CD4-positive, alpha-beta T cell treated with Interleukin-21 for 1 hour (primary cell): ENCODE results near the gene RND1.
A peak's percentile ranks its signal among the peaks of the same experiment; 100 is the strongest.
"Not testable (repeated sequence)": the region's sequence is repeated elsewhere in the genome, so short reads cannot be mapped to it uniquely, and the experiment has no call there.

Experiments
- DNase-seq: peaks from one replicate; pipeline ENCODE4 v3.0.0-alpha.2; 2020

RND1 gene

GRCh38 chr12:48866052-48866711, 512 bp upstream of the RND1 start:
- DNase-seq = no peak

DNA sequence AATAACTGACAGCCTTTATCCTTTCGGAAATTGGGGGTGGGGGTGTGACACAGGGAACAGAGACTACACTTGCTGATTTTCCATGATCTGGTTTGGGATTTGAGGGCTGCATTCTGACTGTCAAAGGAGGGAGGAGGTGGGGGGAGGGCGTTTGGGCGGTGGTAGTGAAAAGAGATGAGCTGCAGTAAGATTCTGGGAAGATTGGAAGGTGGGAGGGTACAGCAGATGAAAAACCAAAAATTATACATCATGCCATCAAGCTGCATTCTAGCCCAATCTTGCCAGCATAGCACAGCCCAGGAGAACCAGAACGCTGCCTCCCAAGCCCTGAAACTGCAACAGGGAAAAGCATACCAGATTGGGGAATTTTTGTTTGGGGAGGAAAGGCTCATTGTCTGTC, 2.4 kb downstream of the RND1 start:
- no peak for DNase-seq

DNA sequence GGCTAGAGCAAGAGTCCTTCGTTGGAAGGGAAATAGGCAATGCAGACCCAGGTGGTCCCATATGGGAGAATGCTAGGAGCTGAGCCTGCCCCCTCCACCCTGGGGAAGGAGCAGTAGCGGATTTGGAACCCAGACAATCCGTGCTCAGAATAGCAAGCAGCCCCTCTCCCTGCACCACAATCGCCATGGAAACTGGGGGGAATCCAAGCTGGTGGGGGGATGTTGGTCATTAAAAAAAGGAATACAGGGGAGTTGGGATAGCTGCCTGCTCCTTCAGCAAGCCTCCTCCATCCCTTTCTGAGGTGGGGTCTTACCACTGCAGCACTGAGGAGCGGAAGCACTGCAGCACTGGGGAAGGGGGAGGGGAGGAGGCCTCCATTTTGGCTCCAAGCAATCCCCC, 2.9 kb downstream of the RND1 start:
- no peak for DNase-seq

GRCh38 chr12:48861111-48861510, 4.6 kb downstream of the RND1 start:
- DNase-seq = no peak

DNA sequence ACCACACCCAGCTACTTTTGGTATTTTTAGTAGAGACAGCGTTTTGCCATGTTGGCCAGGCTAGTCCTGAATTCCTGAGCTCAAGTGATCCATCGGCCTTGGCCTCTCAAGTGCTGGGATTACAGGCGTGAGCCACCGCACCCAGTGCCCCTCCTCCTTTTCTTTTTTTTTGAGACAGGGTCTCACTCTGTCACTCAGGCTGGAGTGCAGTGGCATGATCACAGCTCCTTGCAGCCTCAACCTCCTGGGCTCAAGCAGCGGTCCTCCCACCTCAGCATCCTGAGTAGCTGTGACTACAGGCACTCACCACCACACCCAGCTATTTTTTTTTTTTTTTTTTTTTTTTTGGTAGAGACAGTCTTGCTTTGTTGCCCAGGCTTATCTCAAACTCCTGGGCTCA, 5.4 kb downstream of the RND1 start:
- DNase-seq = not testable (repeated sequence)

DNA sequence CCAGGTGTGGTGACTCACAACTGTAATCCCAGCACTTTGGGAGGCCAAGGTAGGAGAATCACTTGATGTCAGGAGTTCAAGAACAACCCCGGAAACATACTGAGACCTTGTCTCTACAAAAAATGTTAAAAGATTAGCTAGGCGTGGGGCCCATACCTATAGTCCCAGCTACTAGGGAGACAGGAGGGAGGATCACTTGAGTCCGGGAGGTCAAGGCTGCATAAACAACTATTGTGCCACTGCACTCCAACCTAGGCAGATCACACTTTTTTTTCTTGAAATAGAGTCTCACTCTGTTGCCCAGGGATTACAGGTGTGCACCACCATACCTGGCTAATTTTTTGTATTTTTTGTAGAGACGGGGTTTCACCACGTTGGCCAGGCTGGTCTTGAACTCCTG, 6.1 kb downstream of the RND1 start:
- no peak for DNase-seq

DNA sequence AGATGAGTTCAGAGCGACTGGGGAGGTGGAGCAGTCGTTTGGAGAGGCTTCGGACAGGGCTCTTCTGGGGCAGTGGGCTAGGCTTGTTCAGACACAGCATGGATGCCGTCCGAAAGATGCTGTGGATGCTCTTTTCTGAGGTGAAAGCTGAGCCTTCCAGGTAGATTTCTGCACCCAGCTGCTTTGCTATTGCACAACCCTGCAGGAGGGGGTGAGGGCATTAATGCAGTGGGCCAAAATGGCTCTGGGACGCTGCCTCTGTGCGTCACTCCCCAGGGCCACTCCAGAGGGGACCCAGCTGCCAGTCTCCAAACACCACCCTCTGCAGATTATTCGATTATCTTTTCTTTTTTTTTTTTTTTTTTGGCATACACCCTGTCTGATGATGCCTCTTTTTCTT, 7.6 kb downstream of the RND1 start:
- DNase-seq = no peak

GRCh38 chr12:48857278-48857994, 8.2 kb downstream of the RND1 start:
- DNase-seq = no peak

GRCh38 chr12:48856379-48856778, 9.3 kb downstream of the RND1 start:
- DNase-seq = no peak

DNA sequence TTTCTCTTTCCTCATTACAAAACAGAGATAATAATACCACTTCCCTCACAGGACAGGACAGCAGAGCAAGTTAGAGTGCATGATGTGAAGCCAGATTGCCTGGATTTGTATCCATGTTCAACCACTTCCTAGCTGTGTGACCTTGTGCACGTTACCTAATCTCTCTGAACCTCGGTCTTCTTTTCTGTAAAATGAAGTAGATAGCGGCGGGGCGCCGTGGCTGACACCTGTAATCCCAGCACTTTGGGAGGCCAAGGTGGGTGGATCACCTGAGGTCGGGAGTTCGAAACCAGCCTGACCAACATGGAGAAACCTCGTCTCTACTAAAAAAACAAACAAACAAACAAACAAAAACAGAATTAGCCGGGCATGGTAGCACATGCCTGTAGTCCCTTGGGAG, 10.7 kb downstream of the RND1 start:
- DNase-seq = not testable (repeated sequence)

GRCh38 chr12:48854488-48854887, 11.2 kb downstream of the RND1 start:
- no peak for DNase-seq

DNA sequence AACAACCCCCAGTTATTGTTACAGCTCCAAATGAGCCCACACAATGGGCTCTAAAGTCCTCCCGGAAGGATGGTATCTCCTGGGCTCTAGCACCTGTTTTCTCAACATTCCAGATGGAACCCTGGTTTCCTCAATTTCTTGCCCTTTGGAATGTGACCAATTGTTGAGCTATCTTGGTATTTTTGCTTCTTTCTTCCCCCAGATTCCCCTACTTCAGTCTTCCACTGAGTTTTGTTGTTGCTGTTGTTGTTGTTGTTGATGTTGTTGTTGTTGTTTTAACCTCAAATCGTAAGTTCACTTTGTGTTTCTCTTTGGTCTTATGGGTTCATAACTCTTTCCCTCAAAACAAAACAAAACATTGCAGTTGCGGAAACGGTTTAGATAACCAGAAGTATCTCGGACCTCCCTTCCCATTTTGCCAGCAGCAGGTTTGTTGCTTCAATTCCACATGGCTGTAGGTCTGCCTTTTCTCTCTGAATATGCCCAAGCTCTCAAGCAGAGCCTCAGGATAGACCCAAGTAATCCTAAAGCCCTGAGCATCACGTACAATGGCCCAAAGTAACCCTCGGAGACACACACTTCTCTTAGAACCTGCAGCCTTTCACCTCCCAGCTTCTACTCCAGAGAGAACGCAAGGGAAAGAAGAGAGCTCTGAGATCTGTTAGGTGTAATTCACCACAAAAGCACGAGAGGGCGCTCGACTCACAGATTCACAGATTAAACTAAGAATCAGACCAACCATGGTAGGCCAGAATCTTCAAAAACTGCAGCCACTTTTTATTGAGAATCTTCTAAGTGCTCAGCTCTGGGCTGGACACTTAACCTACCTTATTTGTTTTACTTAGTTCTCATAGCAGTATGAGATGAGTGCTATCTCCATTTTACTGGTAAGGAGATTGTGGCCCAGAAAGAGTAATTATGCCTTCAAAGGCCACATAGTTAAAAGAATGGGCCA, 12.7 kb downstream of the RND1 start:
- DNase-seq = peak; percentile 92

- peak; percentile 96 for DNase-seq
Measured at GRCh38 chr12:48851883-48852733, 13.6 kb downstream of the RND1 start, which contains the start of gene DDX23. Gene DDX23 (minus strand): TSS chr12:48852163. CDS start chr12:48845782, 6,381 bp downstream.

DNA sequence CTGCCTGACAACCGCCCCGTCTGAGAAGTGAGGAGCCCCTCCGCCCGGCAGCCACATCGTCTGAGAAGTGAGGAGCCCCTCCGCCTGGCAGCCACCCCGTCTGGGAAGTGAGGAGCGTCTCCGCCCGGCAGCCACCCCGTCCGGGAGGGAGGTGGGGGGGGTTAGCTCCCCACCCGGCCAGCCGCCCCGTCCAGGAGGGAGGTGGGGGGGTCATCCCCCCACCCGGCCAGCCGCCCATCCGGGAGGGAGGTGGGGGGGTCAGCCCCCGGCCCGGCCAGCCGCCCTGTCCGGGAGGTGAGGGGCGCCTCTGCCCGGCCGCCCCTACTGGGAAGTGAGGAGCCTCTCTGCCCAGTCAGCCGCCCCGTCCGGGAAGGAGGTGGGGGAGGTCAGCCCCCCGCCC, 23.6 kb downstream of the RND1 start:
- not testable (repeated sequence) for DNase-seq

DNA sequence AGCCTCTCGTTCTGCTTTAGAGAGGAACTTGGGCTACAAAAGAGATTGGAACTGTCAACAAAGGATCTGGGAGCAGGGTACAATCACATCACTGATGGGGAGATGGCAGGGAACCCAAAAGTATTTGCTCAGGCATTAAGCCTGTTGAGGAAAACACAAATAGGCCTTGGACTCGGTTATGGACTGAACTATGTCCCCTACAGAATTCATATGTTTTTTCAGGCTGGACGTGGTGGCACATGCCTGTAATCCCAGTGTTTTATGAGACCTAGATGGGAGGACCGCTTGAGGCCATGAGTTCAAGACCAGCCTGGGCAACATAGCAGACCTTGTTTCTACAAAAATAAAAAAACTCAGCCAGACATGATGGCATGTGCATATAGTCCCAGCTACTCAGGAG, 27.6 kb downstream of the RND1 start:
- no peak for DNase-seq

GRCh38 chr12:48832321-48833060, 33.2 kb downstream of the RND1 start:
- DNase-seq = no peak

GRCh38 chr12:48831257-48831656, 34.4 kb downstream of the RND1 start:
- DNase-seq = no peak

DNA sequence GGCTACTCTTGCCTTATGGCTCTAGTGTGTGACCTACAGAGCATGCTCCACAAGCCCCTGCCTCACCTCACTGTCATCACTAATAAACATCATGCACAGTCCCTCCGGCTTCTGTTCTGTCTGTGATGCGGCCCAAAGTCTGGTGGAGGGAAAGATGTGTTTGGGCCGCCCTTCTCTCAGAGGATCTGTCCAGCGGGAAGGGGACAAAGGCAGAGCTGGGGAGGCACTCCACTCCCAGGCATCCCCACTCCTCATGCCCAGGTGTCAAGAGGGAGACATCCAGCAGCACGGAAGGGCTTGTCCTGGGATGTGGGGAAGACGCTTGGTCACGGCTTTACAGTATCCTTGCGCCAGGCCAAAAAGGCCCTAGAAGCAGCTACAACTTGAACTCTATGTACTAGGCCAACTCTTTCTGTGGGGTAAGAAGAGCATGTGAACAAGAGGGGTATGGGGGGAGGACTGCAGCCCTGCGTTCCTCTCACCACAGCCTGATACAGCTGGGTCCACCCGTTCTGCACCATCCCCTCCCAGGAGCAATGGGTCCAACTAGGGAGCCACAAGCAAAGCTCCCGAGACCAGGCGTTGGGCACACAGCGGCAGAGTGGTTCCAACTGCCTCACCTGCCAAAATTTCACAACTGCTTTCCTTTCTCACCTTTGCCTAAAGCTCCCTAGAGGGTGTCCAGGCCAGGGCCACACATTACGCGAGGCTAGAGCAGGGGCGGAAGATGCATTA, 36.7 kb downstream of the RND1 start:
- DNase-seq = no peak

DNA sequence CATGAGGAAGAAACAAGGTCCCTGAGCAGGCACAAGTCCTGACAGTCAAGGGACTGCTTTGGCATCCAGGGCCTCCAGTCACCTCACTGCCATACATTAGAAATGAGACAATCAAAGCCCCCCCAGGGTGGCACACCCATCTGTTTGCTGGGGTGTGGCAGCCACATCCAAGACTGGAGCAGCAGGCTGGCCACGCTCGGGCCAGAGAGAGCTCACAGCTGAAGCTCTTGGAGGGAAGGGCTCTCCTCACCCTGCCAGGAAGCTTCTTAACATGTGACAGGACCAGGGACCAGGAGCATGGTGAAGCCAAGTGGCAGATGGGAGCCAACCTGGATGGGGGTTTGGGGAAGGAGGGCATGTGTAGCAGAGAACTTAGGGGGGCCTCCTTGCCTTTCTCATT, 37.4 kb downstream of the RND1 start:
- no peak for DNase-seq

- no peak for DNase-seq
Measured at GRCh38 chr12:48827513-48828096, 38.1 kb downstream of the RND1 start.

DNA sequence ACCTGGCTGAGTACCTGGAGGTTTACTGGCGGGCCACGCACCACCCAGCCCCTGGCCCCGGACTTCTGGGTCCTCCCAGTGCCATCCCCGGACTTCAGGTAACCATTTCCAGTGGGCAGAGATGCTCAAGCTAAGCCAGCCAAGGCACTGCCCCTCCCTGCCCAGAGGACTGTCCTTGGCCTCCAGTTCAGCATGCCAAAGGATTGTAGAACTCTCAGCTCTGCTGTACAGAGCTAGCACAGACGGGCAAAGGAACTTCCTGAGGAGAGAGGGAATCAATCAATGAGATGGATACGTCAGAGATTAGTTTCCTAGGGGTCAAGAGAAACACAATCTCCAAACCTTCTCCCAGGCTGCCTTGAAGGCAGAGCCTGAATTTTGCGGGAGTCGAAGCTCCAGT, 38.6 kb downstream of the RND1 start:
- no peak for DNase-seq
